RWPE1 (cell line): ENCODE results near the gene SERPINB1.

Source experiments
- CTCF ChIA-PET: fragments of 350-600 bp; sonication (Branson Sonifier 250); formaldehyde crosslinking; extraction: SDS; loops from one replicate; lab custom pipeline; 2021; lab: Yijun Ruan, JAX
- POLR2A ChIA-PET: fragments of 400-600 bp; formaldehyde crosslinking; extraction: SDS; loops from one replicate; lab custom pipeline; 2020; ENCODE audit warnings: antibody characterized with exemption; ENCODE audit not compliant: low non-redundant PET; lab: Yijun Ruan, JAX
- DNase-seq: peaks from one replicate; pipeline ENCODE4 v3.0.0; 2012; ENCODE audit warnings: low spot score
- H3K27ac ChIP-seq: fragments of 450-650 bp; 2 replicates; pipeline ENCODE4 v1.5.1; 2017
- TF ChIP-seq, protein P1 (sequence below): fragments of 450-650 bp; conservative IDR thresholded peaks from 2 replicates; pipeline ENCODE4 v1.5.1; 2017; ENCODE audit warnings: low read depth, mild to moderate bottlenecking

Gene SERPINB1

DNA sequence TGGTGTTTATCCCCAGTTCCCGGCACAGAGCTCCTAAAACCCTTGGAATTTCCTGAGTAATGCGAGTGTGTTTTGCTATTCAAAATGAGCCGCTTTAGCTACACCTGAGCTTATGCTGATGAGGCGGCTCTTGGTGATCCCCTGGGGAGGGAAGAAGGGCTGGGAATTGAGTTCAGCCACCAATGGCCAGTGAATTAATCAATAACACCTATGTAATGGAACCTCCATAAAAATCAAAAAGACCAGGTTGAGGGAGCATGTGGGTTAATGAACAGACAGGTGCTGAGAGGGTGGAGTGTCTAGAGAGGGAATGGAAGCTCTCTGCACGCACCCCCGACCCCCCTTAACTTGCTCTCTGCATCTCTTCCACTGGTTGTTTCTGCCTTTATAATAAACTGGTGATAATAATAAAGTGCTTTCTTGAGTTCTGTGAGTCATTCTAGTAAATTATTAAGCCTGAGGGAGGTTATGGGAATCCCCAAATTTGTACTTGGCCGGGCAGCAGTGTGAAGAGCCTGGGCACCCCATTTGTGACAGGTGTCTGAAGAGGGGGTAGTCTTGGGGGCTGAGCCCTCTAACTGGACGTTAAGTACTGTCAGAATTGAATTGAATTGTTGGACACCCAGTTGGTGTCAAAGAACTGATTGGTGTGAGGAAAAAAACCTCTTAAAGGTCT lies 24.6 kb upstream of the SERPINB1 start:
- no peak overlapping the region for H3K27ac ChIP-seq
- TF ChIP-seq, protein P1, sequence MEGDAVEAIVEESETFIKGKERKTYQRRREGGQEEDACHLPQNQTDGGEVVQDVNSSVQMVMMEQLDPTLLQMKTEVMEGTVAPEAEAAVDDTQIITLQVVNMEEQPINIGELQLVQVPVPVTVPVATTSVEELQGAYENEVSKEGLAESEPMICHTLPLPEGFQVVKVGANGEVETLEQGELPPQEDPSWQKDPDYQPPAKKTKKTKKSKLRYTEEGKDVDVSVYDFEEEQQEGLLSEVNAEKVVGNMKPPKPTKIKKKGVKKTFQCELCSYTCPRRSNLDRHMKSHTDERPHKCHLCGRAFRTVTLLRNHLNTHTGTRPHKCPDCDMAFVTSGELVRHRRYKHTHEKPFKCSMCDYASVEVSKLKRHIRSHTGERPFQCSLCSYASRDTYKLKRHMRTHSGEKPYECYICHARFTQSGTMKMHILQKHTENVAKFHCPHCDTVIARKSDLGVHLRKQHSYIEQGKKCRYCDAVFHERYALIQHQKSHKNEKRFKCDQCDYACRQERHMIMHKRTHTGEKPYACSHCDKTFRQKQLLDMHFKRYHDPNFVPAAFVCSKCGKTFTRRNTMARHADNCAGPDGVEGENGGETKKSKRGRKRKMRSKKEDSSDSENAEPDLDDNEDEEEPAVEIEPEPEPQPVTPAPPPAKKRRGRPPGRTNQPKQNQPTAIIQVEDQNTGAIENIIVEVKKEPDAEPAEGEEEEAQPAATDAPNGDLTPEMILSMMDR: no peak
- DNase-seq: no peak
- ChIA-PET CTCF (interaction anchor here (0.6 kb wide), 1 partner anchor 1996 kb away, joined by 3 read pairs; no protein-coding TSS in a partner anchor), POLR2A (no interaction called here)

DNA sequence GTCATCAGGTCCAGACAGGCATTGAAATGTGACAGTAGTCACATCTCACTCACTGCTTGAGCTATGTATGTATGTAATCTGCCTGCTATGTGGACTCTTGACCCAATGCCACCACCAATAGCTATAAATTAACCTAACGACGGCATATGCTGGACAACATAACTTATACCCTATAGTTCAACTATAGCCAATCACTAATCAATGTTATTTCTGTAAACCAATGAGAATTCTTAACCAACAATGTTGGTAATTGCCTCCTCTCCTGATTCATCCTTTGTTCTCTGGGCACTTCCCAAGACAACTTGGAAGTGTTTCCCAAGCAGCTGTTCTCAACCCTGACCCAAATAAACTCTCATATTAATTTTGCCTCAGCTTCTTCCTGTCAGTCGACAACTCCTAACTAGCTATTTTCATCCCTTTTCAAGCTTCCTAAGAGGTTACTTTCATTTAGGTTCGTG lies 24.1 kb upstream of the SERPINB1 start:
- ChIA-PET POLR2A (no interaction called here), CTCF (interaction anchor here (0.6 kb wide), 1 partner anchor 1997 kb away, joined by 3 read pairs; no protein-coding TSS in a partner anchor)
- H3K27ac ChIP-seq: no peak overlapping the region
- TF ChIP-seq, protein P1: no peak
- DNase-seq: no peak

DNA sequence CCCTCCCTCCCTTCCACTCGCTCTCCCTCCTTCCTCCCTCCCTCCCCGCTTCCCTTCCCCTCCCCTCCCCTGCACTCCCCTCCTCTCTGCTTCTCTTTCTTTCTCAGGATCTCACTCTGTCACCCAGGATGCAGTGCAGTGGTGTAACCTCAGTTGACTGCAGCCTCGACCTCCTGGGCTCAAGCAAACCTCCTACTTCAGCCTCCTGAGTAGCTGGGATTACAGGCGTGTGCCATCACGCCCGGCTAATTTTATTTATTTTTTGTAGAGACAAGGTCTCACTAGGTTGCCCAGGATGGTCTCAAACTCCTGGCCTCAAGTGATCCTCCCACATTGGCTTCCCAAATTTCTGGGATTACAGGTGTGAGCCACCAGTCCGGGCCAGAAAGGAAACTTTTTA lies 23.6 kb upstream of the SERPINB1 start:
- H3K27ac ChIP-seq: no peak overlapping the region
- CTCF ChIA-PET: interaction anchor here (0.6 kb wide), 1 partner anchor 1997 kb away, joined by 3 read pairs; no protein-coding TSS in a partner anchor
- no peak for DNase-seq
- TF ChIP-seq, protein P1: no peak
- POLR2A ChIA-PET: no interaction called here

DNA sequence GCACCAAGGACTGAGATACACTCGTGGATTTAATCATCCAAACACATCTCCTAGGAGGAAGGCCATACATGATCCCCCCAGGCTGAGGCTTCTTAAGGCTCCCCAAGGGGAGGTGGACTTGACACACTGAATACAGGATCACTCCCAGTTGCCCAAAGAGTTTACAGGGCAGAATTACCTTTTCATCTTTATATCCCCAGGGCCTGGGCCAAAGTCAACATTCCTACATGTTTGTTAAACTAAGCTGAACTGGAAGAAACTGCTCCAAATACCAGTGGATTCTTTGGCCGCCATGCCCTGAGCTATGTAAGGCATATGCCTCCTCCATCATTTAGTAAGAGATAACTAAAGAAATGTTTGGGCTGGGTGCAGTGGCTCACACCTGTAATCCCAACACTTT lies 22.2 kb upstream of the SERPINB1 start:
- H3K27ac ChIP-seq: no peak overlapping the region
- CTCF ChIA-PET: no interaction called here
- TF ChIP-seq, protein P1: no peak
- no peak for DNase-seq
- POLR2A ChIA-PET: no interaction called here

GRCh38 chr6:2862712-2863181 lies 21.1 kb upstream of the SERPINB1 start:
- CTCF ChIA-PET: interaction anchor here (0.7 kb wide), 1 partner anchor 37 kb away, joined by 3 read pairs; no protein-coding TSS in a partner anchor
- TF ChIP-seq, protein P1: no peak
- DNase-seq: no peak
- H3K27ac ChIP-seq: no peak overlapping the region
- POLR2A ChIA-PET: no interaction called here

- H3K27ac ChIP-seq: no peak overlapping the region
- DNase-seq: no peak
- ChIA-PET POLR2A (no interaction called here), CTCF (no interaction called here)
- TF ChIP-seq, protein P1: no peak
These were observed 20.1 kb upstream of the SERPINB1 start for GRCh38 chr6:2861822-2862164.
